Measurements from ENCODE around the gene ARHGAP26.
"Not testable (repeated sequence)": the region's sequence is repeated elsewhere in the genome, so short reads cannot be mapped to it uniquely, and the experiment has no call there.

The ARHGAP26 gene

GRCh38 chr5:143084407-143084806 is 314.2 kb downstream of the ARHGAP26 start:
- TF ChIP-seq CTCF (IDR thresholded peaks at IDR 0.05), result no peak
- DNase-seq (ENCODE audit: low spot score), result no peak
- Histone ChIP-seq H3K4me3 (no peak overlapping the region), H3K27ac (no peak overlapping the region)

GRCh38 chr5:143085319-143085917 is 315.2 kb downstream of the ARHGAP26 start:
- Histone ChIP-seq H3K27ac (no peak overlapping the region), H3K4me3 (no peak overlapping the region)
- DNase-seq (ENCODE audit: low spot score), result no peak
- no peak for TF ChIP-seq CTCF (IDR thresholded peaks at IDR 0.05)

GRCh38 chr5:143086546-143086907 is 316.4 kb downstream of the ARHGAP26 start:
- Histone ChIP-seq H3K27ac (no peak overlapping the region), H3K4me3 (no peak overlapping the region)
- no peak for TF ChIP-seq CTCF (IDR thresholded peaks at IDR 0.05)
- DNase-seq (ENCODE audit: low spot score), result no peak

- no peak for DNase-seq (ENCODE audit: low spot score)
- TF ChIP-seq CTCF (IDR thresholded peaks at IDR 0.05), result no peak
- no peak overlapping the region for H3K27ac ChIP-seq
- H3K4me3 ChIP-seq, result no peak overlapping the region
Observed at GRCh38 chr5:143086908-143087637, 316.9 kb downstream of the ARHGAP26 start.

- H3K4me3 ChIP-seq; DNase-seq (ENCODE audit: low spot score); H3K27ac ChIP-seq: not testable (repeated sequence)
Observed at GRCh38 chr5:143088702-143089101, 318.5 kb downstream of the ARHGAP26 start.

GRCh38 chr5:143090044-143090443 is 319.9 kb downstream of the ARHGAP26 start:
- H3K4me3 ChIP-seq; H3K27ac ChIP-seq; DNase-seq (ENCODE audit: low spot score): not testable (repeated sequence)

GRCh38 chr5:143092711-143093451 is 322.7 kb downstream of the ARHGAP26 start:
- DNase-seq (ENCODE audit: low spot score); H3K27ac ChIP-seq; H3K4me3 ChIP-seq: not testable (repeated sequence)

GRCh38 chr5:143093452-143094086 is 323.4 kb downstream of the ARHGAP26 start:
- peak overlapping the region; percentile 60 for H3K4me3 ChIP-seq
- TF ChIP-seq CTCF (IDR thresholded peaks at IDR 0.05), result no peak
- no peak overlapping the region for H3K27ac ChIP-seq

More at GRCh38 chr5:143093452-143094086, 323.4 kb downstream of the ARHGAP26 start:
- no peak for DNase-seq (ENCODE audit: low spot score)
